Middle frontal gyrus (tissue), 1 donor: ENCODE measurements around the gene MPZL1.

ENCODE experiments used
- DNase-seq: peaks from one replicate; pipeline ENCODE4 v3.0.0-alpha.2; 2015; ENCODE audit warnings: low spot score; ENCODE audit errors: extremely low spot score

Gene MPZL1

GRCh38 chr1:167721617-167722151, at the start of gene MPZL1:
Gene MPZL1, plus strand, starts transcription at chr1:167721982. Its CDS starts 170 bp downstream, at chr1:167722152.
- DNase-seq: peak; percentile 88

- no peak for DNase-seq
Observed at GRCh38 chr1:167672831-167673230, 49.0 kb upstream of the MPZL1 start.

GRCh38 chr1:167673265-167673664, 48.5 kb upstream of the MPZL1 start:
- no peak for DNase-seq

- no peak for DNase-seq
Observed at GRCh38 chr1:167674156-167674555, 47.6 kb upstream of the MPZL1 start.

- DNase-seq: no peak
Observed at GRCh38 chr1:167675440-167675839, 46.3 kb upstream of the MPZL1 start.

- no peak for DNase-seq
Observed at GRCh38 chr1:167676205-167676915, 45.4 kb upstream of the MPZL1 start.

- DNase-seq: no peak
Observed at GRCh38 chr1:167676916-167677848, 44.6 kb upstream of the MPZL1 start.

GRCh38 chr1:167678422-167678821, 43.4 kb upstream of the MPZL1 start:
- no peak for DNase-seq

- no peak for DNase-seq
Observed at GRCh38 chr1:167678838-167679237, 42.9 kb upstream of the MPZL1 start.

- DNase-seq: no peak
Observed at GRCh38 chr1:167679714-167680113, 42.1 kb upstream of the MPZL1 start.

- no peak for DNase-seq
Observed at GRCh38 chr1:167681024-167681423, 40.8 kb upstream of the MPZL1 start.

GRCh38 chr1:167681451-167682098, 40.2 kb upstream of the MPZL1 start:
- no peak for DNase-seq

- no peak for DNase-seq
Observed at GRCh38 chr1:167683226-167683625, 38.6 kb upstream of the MPZL1 start.

- DNase-seq: no peak
Observed at GRCh38 chr1:167683641-167684502, 37.9 kb upstream of the MPZL1 start.

GRCh38 chr1:167685844-167686243, 35.9 kb upstream of the MPZL1 start:
- DNase-seq: no peak

GRCh38 chr1:167687919-167688519, 33.8 kb upstream of the MPZL1 start:
- peak; percentile 83 for DNase-seq

GRCh38 chr1:167689567-167689920, 32.2 kb upstream of the MPZL1 start:
- DNase-seq: no peak

GRCh38 chr1:167690053-167690452, 31.7 kb upstream of the MPZL1 start:
- DNase-seq: no peak

- no peak for DNase-seq
Observed at GRCh38 chr1:167693425-167694045, 28.2 kb upstream of the MPZL1 start.

- DNase-seq: no peak
Observed at GRCh38 chr1:167694691-167695090, 27.1 kb upstream of the MPZL1 start.
